GM12878 (cell line): ENCODE measurements around the gene TM7SF3. TPM values are rescaled to one million over a fixed set of nuclear protein-coding genes. Genes with fewer than 3 reads are reported as not detected.

Experiments
- CTCF ChIP-seq, 3 experiments: IDR thresholded peaks in 2 of 3; conservative IDR thresholded peaks in 1 of 3; 2 replicates each; pipeline ENCODE4 v1.5.1; 2011; ENCODE audit warnings: low read depth in 3 of 3, low read length in 3 of 3, mild to moderate bottlenecking in 3 of 3, control low read depth in 2 of 3, moderate library complexity in 2 of 3, inconsistent platforms in 1 of 3, mixed read lengths in 1 of 3; ENCODE audit not compliant: control insufficient read depth in 2 of 3, insufficient read depth in 1 of 3; ENCODE audit errors: extremely low read depth in 1 of 3
- DPF2 ChIP-seq: fragments of 450-650 bp; IDR thresholded peaks from 2 replicates; pipeline ENCODE4 v1.6.1; 2017; ENCODE audit warnings: mild to moderate bottlenecking
- MYC ChIP-seq: IDR thresholded peaks from 2 replicates; pipeline ENCODE4 v1.6.1; 2011; ENCODE audit warnings: mild to moderate bottlenecking, low read length, moderate library complexity, inconsistent platforms; ENCODE audit not compliant: insufficient read depth, insufficient replicate concordance, insufficient read length, severe bottlenecking
- YY1 ChIP-seq: IDR thresholded peaks from 2 replicates; pipeline ENCODE4 v1.6.1; 2011; ENCODE audit warnings: low read depth, mild to moderate bottlenecking, low read length
- ZBTB40 ChIP-seq: fragments of 450-650 bp; IDR thresholded peaks from 2 replicates; pipeline ENCODE4 v1.6.1; 2016; ENCODE audit warnings: mild to moderate bottlenecking, moderate library complexity, borderline replicate concordance
- polyA plus RNA-seq, 11 experiments: library from polyadenylated mRNA; depleted of rRNA in 4 of 11; unstranded in 6 of 11; stranded (reverse) in 5 of 11; fragments of >200 nt; fragmentation: Nextera tagmentation in 4 of 11; fragmentation: Illumina TruSeq in 1 of 11; extraction: Ambion mirVana in 4 of 11; extraction: Trizol in 1 of 11; gene quantifications; 1 replicate in 1 of 11; 2 replicates in 10 of 11; pipeline versions ENCODE4 v1.2.1 to v1.2.3, GENCODE V29; 2011 to 2016; ENCODE audit warnings: inconsistent platforms in 2 of 11, missing spikeins in 2 of 11, low read depth in 1 of 11
- total RNA-seq, 4 experiments: library from RNA; depleted of rRNA in 3 of 4; stranded (reverse); fragments of >200 nt in 3 of 4; fragmentation: Illumina TruSeq in 1 of 4; extraction: Trizol in 1 of 4; gene quantifications; 2 replicates each; pipeline versions ENCODE4 v1.2.1 to v1.2.3, GENCODE V29; 2013 to 2021

Gene TM7SF3
- total and polyA plus RNA-seq, 10 of the 15 experiments (the other 5 are each of a cell fraction or from before 2014, with no cell fraction given) = 31.4 to 341 (median 74.8) TPM

GRCh38 chr12:27014085-27014858 lies at the start of gene TM7SF3 (continued):
- TF ChIP-seq ZBTB40 (no peak), CTCF (IDR thresholded peaks at IDR 0.05 in 2 of 3, conservative IDR thresholded peaks at IDR 0.05 in 1 of 3; ENCODE audit: control insufficient read depth in 2 of 3, extremely low read depth in 1 of 3, insufficient read depth in 1 of 3, low read depth in 3 of 3, low read length in 3 of 3) (peak; percentile 85 to 99 (median 99)), DPF2 (peak; percentile 92), MYC (no peak), YY1 (peak; percentile 66)
- TF ChIP-seq, all 136 proteins: peak for 73
